NB4 (cell line): ENCODE measurements around the gene SLC9A3.

Source experiments
- CTCF ChIP-seq: IDR thresholded peaks from one replicate; pipeline ENCODE4 v1.5.1; 2012; ENCODE audit warnings: low read depth, low read length
- MAX ChIP-seq: IDR thresholded peaks from 2 replicates; pipeline ENCODE4 v1.6.1; 2011; ENCODE audit warnings: low read depth, low read length

GRCh38 chr5:465591-466403 lies 58.5 kb downstream of the SLC9A3 start:
- TF ChIP-seq CTCF (no peak), MAX (no peak)
